NCI-H345 treated with DMSO at 0.1 percent for 48 hours (cell line): ENCODE results near the gene CHN1.

Source experiments
- DNase-seq: peaks from one replicate; lab custom pipeline; 2025; ENCODE audit not compliant: unreplicated experiment; lab: John Stamatoyannopoulos, UW

CHN1 gene

DNA sequence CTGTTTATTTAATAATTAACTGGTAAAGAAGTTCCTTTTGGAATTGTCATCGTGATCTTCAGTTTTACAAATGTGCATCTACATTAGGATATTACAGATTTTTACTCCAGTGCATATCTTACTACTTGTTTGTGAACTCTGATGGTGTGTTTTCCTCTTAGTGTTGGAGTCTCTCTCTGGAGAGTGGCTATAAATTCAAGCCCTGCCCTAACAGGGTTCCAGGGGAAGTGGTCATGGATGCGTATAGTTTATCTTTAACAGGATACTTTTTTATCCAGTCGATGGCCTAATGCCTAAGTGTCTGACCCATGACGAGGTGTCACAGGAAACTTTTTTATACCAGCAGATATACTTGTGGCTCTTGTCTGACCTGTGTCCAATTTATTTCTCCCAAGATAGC, 75.4 kb downstream of the CHN1 start:
- no peak for DNase-seq

DNA sequence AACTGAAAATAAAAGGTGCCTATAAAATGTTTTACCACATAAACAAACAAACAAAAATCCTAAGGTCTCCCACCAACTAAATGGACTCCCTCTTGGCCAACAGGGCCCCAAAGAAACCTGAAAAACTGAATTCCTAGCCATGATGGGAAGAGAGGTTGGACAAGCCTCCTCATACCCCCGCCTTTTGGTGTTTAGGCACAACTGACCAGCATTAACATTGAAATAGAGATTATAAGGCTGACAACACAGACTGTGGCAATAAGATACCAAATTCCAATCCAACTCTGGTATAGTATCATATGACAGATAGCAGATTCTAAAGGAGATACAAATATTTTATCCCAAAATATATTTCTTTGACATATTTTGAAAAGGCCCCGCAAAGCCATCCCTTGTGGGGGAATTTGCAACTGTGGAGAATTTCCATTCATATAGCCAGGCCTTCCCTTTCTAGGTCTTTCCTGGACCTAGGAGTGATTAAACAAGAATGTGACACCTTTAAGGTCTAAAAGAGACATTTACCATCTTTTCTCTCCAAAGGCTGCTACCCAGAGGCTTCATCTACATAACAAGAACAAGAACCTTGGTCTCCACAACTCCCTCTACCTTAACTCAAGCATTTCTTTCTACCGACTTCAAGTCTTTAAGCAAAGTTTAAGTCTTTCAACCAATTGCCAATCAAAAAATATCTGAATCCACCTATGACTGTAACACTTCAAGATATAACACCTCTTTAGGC, 80.0 kb downstream of the CHN1 start:
- DNase-seq = no peak

DNA sequence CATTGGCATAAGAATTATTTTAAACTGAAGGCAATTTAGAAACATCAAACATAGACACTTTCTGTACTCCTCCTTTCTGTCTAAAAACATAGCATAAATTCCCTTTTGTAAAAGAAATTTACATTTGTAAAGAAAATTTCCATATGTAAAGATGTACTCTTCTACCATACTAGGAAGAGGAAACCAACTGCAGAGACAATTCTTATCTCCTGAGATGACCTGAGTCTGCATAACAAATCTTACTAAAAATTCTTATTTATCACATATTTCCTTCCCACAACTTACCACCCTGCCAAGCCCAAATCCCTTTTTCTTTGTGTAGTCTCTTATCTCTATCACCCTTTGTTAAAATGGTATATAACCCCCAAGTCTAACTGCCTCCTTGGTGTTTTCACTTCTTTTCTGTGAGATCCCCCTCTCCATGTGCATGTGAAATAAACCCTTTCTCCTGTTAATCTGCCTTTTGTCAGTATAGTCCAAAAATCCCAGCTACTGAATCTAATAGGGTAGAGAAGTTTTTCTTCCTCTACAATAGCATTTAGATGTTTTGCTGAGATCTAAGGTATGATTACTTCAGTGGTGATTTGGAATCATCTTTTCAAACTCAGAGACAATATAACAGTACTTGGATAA, 81.0 kb downstream of the CHN1 start:
- DNase-seq = no peak

DNA sequence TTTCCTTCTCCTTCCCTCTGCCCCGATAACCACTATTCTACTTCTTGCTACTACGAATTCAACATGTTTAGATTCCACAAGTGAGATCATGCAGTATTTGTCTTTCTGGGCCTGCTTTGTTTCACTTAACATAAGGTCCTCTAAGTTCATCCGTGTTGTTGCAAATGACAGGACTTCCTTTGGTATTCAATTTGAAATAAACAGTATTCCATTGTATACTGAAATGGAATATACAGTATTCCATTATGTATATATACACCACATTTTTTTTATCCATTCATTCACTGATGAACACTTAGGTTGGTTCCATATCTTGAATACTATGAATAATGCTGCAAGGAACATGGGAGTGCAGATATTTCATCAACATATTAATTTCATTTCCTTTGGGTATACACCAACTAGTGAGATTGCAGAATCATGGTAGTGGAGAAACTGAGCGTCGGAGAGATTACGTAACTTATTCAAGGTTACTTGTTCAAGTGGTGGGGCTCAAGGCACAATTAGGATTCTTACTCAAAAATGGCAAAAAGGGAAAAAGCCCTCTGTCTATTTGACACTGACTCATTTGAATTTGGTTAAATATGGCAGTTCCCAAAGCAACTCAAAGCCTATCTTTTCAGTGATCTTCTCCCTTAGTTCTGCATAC, 85.1 kb downstream of the CHN1 start:
- no peak for DNase-seq

DNA sequence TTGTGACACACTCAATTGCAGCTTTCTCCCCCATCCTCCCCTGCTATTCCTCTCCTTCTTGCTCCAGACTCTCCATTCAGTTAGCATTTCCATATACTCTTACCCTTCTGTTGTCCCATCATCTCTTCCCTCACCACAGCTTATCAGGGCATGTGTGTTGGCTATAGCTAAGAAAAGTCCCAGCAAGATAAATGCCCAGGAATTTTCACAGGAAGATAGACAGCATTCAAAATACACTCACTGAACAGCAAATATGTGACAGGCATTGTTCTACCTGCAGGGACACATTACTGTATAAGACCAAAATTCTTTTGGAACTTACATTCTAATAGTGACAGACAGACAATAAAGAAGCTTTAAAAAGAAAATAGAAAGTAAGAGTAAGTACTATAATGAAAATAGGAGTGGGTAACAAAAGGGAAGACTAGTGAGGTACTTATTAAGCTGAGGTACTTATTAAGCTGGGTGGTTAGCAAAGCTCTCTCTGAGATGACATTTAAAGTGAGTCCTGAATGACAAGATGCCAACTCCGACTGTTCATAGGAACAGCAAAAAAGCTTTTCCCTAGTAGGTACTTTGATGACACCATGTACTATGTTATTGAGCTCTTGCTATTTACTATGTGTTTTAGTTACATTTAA, 86.2 kb downstream of the CHN1 start:
- no peak for DNase-seq

DNA sequence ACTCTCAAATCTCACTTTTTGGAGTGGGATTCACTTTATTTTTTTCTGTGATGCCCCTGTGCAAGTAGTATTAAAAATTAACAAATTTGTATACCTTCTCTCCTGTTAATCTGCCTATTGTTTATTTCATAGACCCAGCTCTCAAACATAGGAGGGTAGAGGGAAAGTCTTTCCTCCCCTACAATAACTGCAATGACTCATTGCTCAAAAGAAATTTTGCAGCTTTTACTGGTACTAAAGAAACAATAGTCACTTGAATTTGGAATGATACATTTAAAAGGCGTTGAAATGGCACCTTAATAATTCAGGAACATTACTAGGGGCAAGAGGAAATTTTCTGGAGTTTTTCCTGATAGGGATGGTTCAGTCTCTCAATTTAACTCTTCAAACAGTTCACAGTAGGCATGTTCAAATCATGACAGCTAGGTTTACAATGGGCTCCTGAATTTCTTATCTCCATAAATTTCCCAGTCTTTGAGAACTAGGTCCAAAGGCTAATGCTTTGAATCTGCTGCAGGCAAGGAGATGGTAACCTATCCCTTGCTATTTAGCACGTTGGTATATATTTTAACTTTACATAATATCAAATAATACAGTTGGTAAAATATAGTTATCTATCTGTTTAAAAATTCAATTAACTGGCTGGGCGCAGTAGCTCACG, 88.8 kb downstream of the CHN1 start:
- no peak for DNase-seq

DNA sequence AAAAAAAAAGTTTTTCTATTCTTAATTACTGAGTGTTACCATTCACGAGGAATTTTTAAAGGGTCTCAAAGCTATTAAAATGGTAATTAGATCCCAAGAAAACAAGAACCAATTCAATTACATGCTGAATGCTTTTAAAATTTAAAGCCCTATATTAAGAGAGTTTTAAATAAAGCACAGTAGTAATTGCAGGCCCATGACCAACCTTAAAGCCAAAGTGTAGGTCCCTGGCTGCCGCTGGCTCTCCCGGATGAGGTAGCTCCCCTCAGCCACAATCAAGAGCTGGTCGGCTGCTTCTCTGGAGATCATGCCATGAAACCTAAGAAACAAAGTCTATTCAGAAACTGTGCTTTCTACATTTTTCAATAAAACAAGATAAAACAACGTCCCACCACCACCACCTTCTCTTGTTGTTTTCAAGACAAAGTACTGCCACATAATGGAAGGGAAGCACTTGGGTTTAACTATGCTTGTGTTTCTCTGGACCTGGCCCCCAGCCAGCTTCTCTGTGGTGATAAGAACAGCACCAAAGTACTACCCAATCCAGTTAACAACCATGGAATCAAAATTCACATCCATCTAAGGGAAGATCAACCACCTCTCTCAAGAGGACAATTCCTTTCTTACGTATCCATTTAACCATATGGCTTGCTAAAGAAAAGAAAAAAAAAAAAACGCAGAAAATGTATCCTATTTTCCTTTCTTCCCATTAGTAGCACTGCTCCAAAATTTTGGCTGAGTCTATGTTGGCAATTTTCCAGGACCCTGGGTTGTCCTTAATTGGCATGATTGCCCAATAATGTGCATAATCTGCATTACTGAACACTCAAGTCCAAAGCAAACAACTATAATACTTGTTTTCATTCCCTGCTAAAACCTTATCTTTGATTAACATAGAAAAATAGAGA, 90.1 kb downstream of the CHN1 start:
- peak; percentile 6 for DNase-seq

DNA sequence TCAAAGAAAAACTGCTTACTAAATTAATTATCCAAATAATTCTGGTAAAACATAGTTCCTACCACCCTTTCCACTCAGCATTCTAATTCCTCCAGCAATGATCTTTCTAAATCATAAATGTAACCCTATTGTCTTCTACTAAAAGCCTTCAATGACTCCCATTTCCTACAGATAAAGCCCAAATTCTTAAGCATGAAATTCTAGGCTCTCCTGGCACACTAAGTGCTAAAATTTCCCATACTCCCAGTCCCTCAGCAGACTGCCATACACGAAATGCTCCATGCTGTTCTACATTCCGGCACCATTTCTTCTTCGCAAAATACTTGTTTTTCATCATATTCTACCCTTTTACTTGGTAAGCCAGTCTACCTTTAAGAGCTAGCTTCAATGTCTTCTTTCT, 96.9 kb downstream of the CHN1 start:
- no peak for DNase-seq

DNA sequence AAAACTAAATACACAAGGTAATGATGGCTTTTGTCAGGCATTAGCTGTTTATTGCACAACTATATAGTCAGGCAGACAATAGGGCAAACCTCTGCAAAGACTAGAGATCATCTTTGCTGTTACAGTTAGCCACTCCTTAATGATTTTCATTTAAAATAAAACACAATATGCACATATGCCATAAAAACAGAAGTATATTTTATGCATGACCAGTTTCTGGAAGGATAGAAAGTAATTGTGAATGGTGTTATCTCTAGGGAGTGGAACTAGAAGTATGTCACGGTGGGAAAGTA, 102.0 kb downstream of the CHN1 start:
- no peak for DNase-seq

DNA sequence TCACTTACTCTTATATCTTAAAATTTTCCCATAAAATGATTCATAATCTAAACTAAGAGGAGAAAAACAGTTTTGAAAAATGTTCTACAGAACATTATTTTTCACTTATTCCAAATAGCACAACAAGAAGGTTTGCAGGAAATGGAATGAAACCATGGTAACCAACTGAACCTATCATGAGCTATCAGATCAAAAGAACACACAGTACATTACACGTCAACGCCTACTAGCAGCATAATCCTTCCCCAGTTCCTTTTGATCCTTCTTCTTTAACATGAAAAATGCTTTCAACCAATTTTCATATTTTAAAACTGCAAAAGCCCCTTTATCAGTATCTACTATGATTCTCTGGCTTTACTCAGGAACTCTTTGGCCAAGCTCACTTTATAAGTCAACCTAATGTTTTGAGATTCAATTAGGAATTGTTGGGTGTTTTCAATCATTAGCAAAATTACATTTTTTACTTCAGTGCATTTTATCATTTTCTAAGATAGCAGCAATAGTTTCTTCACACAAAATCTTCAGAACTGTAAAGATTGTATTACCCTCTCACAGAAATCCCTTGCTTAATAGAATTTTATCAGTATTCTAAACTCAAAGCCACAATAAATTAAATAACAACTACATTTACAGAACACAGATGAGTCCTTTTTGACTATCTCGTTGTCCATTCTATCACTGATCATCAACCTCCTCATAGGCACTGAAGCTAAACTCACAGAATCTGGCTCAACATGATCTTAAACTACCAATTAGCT, 102.5 kb downstream of the CHN1 start:
- DNase-seq = no peak

DNA sequence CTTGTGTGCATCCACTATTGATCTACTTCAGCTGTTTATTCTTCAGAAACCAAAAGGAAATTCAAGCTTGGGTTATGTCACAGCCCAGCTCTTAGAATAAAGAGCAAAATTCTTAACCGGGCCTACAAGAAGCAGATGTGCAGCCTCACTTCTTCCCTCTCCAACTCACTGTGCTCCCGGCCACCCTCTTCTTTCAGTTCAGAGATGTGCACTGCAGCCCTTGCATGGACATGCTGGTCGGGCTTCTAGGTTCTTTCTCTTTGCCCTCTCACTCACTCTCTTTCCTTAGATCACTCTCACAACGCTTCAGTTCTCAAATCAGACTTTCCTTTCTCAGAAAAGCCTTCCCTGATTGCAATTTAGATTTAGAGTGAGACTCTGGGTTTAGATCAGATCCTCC, 104.1 kb downstream of the CHN1 start:
- no peak for DNase-seq

DNA sequence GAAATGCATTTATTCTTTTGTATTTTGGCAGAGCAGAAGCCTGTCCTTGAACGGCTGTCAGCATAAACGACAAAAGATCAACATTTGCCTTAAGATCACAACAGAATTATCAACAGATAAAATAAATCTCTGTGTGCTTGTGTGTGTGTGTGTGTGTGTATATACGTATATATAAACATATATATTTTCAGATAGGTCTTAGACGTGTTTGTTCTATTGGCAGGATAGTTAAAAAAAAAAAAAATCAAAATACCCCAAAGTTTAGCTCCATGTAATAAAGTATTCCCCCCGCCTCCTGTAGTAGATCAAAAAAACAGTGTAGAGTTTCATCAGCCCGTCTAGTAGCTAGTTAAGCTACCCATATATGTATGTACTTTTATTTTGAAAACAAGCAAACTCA, 107.9 kb downstream of the CHN1 start:
- no peak for DNase-seq

DNA sequence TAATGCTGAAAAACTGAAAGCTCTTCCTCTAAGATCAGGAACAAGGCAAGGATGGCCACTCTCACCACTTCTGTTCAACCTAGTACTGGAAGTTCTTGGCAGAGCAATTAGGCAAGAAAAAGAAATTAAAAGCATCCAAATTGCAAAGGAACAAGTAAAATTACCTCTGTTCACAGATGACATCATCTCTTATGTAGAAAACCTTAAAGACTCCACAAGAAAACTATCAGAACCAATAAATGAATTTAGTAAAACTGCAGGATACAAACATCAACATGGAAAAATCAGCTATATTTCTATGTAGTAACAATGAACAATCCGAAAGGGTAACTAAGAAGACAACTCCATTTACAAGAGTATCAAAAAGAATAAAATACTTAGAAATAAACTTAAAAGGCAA, 112.2 kb downstream of the CHN1 start:
- no peak for DNase-seq

DNA sequence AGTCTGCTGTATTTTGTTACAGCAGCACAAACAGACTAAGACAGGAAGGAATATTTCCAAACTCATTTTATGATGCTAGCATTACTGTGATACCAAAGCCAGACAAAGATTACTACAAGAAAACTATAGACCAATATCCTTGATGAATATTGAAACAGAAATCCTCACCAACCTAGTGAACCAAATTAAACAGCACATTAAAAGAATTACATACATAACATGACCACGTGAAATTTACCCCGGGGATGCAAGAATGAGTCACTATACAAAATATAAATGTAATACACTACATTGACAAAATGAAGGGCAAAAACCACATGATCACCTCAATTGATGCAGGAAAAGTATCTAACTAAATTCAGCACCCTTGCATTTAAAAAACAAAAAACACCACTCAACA, 112.6 kb downstream of the CHN1 start:
- DNase-seq = no peak

DNA sequence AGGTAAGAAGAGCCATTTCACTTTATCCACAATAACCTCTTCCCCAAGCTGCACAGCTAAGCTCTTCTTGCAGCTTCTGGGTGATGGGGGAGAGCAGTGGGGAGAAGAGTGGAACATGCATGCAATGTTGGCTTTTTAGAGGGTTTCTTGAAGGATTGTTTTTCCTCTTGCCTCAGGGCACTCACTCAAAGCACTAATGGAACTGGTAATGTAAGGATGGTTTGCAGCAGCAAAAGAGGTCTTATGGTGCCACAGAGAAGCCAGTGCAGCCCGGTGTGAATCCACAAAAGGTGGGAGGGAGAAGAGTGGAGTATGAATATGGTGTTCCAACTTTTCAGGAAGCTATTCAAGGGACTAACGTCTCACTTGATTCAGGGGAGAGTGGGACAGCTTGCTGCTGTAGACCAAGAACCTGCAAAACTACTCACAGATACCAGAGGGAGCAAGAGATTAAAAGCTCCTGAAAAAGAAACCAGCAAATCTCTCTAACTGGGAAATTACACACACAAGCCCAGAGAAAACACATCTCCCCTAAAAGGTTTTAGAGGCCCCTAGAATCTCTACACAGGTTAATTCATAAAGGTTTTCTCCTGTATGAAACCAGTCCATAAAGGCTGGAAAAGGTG, 116.4 kb downstream of the CHN1 start:
- no peak for DNase-seq

DNA sequence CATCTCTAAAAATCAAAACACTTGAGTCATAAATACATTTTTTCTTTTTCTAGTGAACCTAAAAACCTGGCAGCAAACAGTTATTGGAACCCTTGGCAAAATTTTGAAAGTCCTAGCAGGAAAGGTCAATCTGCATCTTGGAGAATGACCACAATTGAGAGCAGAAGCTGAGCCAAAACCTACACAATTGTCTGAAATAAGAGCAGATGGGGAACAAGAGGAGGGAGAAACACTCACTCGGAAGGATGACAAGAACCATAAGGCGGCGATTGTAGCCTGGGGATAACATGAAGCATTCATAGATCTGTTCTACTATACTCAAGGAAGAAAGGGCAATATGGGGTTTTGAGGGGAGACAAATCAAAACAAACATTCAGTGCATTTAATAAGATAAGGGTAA, 117.0 kb downstream of the CHN1 start:
- no peak for DNase-seq

DNA sequence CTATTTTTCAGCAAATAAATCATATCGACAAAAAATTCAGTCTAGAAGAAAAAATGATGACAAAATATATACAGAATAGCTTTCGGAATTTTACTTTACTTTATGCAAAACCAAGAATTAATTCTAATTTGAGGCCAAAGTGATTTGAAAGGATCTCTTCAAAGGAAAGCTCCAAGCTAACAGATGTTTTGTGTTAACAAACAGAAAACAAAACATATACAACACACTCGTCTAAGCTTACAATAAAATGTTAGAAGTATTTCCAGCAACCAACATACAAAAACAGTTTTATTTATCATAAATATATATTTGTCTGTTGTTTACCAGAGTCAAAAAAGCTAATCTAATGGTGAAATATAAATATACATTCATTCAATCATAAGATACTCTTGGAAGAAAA, 122.8 kb downstream of the CHN1 start:
- no peak for DNase-seq

DNA sequence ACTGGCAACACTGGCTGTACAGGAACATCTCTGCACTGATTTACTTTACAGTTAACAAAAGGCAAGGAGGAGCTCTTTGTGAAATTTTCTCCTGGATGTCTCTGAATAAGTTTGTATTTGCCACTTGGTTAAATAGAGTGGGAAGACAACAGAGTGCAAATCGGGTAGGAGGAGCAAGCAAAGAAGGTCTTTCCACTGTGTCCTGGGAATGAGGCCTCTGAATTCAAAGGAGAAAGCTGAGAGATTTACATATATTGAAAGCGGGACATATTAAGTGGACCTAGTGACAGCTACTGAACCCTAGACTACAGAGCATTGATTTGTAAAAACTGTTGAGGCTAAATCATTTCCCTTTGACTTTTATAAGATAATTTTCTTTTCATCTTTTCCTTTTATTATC, 123.5 kb downstream of the CHN1 start:
- no peak for DNase-seq

DNA sequence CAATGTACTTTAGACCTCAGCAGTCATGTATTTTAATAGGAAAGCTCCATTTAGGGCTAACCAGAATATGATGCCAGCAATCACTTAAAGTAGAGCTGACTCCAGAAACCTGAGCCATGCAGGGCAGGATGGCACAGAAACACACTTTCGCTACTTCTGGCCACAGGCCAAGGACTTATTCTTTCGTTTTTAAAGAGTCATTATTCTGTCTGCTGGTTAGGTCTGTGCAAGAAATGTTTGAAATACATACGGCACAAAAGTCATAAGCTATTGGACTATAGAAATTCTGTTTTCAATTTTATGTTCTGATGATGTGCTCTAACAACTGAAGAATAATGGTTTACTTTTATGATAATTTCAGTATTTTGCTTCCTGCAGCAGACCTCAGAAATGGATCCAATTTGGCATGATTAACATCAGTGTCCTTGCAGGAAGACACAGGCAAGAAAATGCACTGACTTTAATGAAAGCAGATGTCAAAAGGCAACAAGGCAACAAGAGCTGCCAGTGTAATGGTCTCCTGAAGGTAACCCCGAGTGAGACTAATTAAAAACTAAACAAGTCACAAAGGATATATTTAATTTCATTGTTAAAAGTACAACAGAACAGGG, 126.5 kb downstream of the CHN1 start:
- no peak for DNase-seq
